RWPE1 (cell line): ENCODE results near the gene RPP14.

Experiments used
- CTCF ChIA-PET: fragments of 350-600 bp; sonication (Branson Sonifier 250); formaldehyde crosslinking; extraction: SDS; loops from one replicate; lab custom pipeline; 2021; lab: Yijun Ruan, JAX
- POLR2A ChIA-PET: fragments of 400-600 bp; formaldehyde crosslinking; extraction: SDS; loops from one replicate; lab custom pipeline; 2020; ENCODE audit warnings: antibody characterized with exemption; ENCODE audit not compliant: low non-redundant PET; lab: Yijun Ruan, JAX
- DNase-seq: peaks from one replicate; pipeline ENCODE4 v3.0.0; 2012; ENCODE audit warnings: low spot score
- H3K27ac ChIP-seq: fragments of 450-650 bp; 2 replicates; pipeline ENCODE4 v1.5.1; 2017
- TF ChIP-seq, protein P1 (sequence below): fragments of 450-650 bp; conservative IDR thresholded peaks from 2 replicates; pipeline ENCODE4 v1.5.1; 2017; ENCODE audit warnings: low read depth, mild to moderate bottlenecking

Gene RPP14

DNA sequence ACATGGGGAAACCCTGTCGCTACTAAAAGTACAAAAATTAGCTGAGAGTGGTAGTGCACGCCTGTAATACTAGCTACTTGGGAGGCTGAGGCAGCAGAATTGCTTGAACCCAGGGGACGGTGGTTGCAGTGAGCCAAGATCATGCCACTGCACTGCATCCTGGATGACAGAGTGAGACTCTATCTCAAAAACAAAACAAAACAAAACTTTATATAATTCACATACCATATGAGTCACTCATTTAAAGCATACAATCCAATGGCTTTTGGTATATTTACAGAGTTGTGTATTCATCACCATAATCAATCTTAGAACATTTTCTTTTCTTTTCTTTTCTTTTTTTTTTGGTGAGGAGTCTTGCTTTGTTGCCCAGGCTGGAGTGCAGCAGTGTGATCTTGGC is 35.3 kb downstream of the RPP14 start:
- no peak overlapping the region for H3K27ac ChIP-seq
- TF ChIP-seq, protein P1, sequence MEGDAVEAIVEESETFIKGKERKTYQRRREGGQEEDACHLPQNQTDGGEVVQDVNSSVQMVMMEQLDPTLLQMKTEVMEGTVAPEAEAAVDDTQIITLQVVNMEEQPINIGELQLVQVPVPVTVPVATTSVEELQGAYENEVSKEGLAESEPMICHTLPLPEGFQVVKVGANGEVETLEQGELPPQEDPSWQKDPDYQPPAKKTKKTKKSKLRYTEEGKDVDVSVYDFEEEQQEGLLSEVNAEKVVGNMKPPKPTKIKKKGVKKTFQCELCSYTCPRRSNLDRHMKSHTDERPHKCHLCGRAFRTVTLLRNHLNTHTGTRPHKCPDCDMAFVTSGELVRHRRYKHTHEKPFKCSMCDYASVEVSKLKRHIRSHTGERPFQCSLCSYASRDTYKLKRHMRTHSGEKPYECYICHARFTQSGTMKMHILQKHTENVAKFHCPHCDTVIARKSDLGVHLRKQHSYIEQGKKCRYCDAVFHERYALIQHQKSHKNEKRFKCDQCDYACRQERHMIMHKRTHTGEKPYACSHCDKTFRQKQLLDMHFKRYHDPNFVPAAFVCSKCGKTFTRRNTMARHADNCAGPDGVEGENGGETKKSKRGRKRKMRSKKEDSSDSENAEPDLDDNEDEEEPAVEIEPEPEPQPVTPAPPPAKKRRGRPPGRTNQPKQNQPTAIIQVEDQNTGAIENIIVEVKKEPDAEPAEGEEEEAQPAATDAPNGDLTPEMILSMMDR, result no peak
- ChIA-PET POLR2A (no interaction called here), CTCF (no interaction called here)
- no peak for DNase-seq

DNA sequence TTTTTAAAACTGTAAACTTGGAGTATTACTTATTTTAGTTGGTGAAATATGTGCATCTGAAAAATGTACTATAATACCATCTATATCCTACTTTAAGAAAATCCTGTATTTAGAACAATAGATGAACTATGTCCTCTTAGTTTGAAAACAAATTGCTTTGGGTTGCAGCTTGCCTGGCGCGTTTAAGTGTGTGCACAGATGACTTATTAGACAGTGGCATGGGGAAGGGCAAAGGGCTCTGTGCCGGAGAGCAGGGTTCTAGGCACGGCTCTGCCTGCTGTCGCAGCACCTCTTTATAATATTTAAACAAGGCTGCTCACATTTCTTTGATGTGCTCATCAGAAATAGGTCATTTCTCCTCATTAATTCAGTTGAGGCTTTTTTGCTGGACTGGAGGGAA is 36.6 kb downstream of the RPP14 start:
- CTCF ChIA-PET, result interaction anchor here (0.6 kb wide), 1 partner anchor 1338 kb away, joined by 3 read pairs; no protein-coding TSS in a partner anchor
- no peak overlapping the region for H3K27ac ChIP-seq
- TF ChIP-seq, protein P1, result no peak
- POLR2A ChIA-PET, result no interaction called here
- no peak for DNase-seq

DNA sequence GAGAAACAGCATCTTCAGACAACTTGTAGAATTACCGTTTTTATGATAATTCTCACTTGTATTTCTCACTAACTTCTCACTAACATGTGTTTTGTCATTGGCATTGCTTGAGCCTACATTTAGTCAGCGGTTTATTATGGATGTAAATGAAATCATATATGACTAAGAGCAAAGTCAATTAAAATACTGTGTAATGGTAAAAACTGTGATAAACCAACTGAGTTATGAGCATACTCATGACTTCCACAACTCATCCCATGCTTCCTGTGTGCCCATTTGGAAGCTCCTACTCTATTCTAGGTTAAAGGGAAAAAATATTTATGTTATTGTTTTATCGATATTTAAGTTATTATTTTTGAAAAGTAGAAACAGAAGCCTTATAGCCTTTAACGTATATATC is 39.4 kb downstream of the RPP14 start:
- DNase-seq, result no peak
- no peak overlapping the region for H3K27ac ChIP-seq
- TF ChIP-seq, protein P1, result no peak
- ChIA-PET POLR2A (no interaction called here), CTCF (no interaction called here)

DNA sequence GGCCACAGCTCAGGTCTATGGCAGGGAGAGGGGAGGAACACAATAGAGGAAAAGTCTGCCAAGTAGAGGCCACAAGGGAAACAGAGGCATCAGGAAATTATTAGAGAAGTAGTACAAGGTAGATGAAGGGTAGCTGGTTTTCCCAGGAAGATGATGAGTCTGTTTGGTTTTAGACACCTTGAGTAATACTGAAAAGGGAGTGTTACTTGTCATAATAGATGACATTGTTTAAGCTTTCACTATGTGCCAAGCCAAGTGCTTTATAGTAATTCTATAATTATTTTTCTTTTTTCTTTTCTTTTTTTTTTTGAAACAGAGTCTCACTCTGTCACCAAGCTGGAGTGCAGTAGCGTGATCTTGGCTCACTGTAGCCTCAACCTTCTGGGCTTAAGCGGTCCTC is 40.3 kb downstream of the RPP14 start:
- CTCF ChIA-PET, result no interaction called here
- no peak overlapping the region for H3K27ac ChIP-seq
- DNase-seq, result no peak
- POLR2A ChIA-PET, result no interaction called here
- TF ChIP-seq, protein P1, result no peak

- H3K27ac ChIP-seq, result no peak overlapping the region
These were observed 41.9 kb downstream of the RPP14 start for GRCh38 chr3:58347984-58348383.

DNA sequence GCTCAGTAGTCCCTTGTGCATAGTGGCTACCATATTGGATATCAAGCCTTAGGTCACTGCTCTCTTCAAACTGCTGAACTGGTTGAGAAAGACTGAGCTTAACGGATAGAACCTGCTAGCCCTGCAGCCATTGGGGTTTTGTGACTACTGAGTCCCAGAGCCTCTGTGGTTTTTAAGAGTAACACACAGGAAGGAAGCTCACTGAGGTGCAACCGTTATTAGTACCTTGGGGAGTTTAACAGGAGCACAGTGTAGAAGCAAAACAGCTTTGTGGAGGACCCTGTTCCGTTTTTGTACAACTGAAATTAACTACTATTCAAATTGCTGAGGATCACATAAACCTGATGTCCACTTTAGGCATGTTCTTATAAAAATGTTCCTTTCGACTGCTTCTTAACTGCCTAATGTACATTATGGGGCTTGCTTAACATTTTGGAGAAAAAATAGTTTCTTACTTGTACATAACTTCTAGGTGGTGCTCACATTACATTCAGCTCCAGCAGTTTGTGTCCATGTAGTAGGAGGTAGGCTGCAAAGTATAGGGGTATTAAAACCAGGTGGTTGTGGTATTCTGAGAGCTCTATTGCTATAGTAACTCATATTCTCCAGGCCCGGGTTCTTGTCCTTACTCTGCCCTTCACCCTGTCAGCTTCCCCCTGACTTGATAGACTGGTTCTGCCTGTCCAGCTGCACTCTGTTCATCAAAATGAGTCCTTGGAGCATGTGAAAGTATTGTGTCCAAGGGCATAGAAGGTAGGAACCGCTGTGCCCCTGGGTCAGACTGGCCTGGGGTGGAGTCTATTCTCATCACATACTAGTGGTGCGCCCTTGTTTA is 44.0 kb downstream of the RPP14 start:
- CTCF ChIA-PET, result interaction anchor here (0.8 kb wide), 1 partner anchor 29 kb away, joined by 3 read pairs; no protein-coding TSS in a partner anchor
- no peak for DNase-seq
- H3K27ac ChIP-seq, result no peak overlapping the region
- TF ChIP-seq, protein P1, result no peak
- POLR2A ChIA-PET, result no interaction called here

More at GRCh38 chr3:58347984-58348383, 41.9 kb downstream of the RPP14 start:
- POLR2A ChIA-PET, result no interaction called here
- TF ChIP-seq, protein P1, result no peak
- no peak for DNase-seq
- CTCF ChIA-PET, result no interaction called here
